Loucy (cell line): ENCODE results near the gene HLA-B.
"Not testable (repeated sequence)": the region's sequence is repeated elsewhere in the genome, so short reads cannot be mapped to it uniquely, and the experiment has no call there.

Experiments used
- H2AFZ ChIP-seq: fragments of 200-600 bp; sonication (generic); 2 replicates; pipeline ENCODE4 v1.6.0; 2016; ENCODE audit warnings: antibody characterized with exemption, mild to moderate bottlenecking, low read length, moderate library complexity
- H3F3A ChIP-seq: fragments of 200-600 bp; 2 replicates; pipeline ENCODE4 v1.6.0; 2016; ENCODE audit warnings: antibody characterized with exemption, low read depth, mild to moderate bottlenecking
- H3K27me3 ChIP-seq: fragments of 200-600 bp; sonication (generic); 2 replicates; pipeline ENCODE4 v1.6.1; 2014; ENCODE audit warnings: low read length, mild to moderate bottlenecking; ENCODE audit not compliant: insufficient read depth, poor library complexity, severe bottlenecking
- H3K36me3 ChIP-seq: fragments of 200-600 bp; sonication (generic); 2 replicates; pipeline ENCODE4 v1.6.1; 2016; ENCODE audit warnings: low read length; ENCODE audit not compliant: insufficient read depth
- H3K4me1 ChIP-seq: fragments of 200-600 bp; sonication (generic); 2 replicates; pipeline ENCODE4 v1.5.1; 2014; ENCODE audit warnings: low read length, mild to moderate bottlenecking; ENCODE audit not compliant: insufficient read depth, poor library complexity, severe bottlenecking
- H3K4me2 ChIP-seq: fragments of 200-600 bp; sonication (generic); 2 replicates; pipeline ENCODE4 v1.6.0; 2014; ENCODE audit warnings: antibody characterized with exemption, low read length, low read depth, mild to moderate bottlenecking; ENCODE audit not compliant: poor library complexity, severe bottlenecking
- H3K4me3 ChIP-seq: fragments of 200-600 bp; sonication (generic); 2 replicates; pipeline ENCODE4 v1.5.1; 2014; ENCODE audit warnings: low read length, mild to moderate bottlenecking, mixed read lengths; ENCODE audit not compliant: poor library complexity, severe bottlenecking
- H3K79me2 ChIP-seq: fragments of 200-600 bp; sonication (generic); 2 replicates; pipeline ENCODE4 v1.6.1; 2014; ENCODE audit warnings: low read length; ENCODE audit not compliant: insufficient read depth
- H3K9ac ChIP-seq: fragments of 200-600 bp; sonication (generic); 2 replicates; pipeline ENCODE4 v1.6.0; 2014; ENCODE audit warnings: mild to moderate bottlenecking, low read depth, low read length, moderate library complexity; ENCODE audit not compliant: poor library complexity, severe bottlenecking
- H3K9me2 ChIP-seq: fragments of 200-600 bp; sonication (generic); replicated peaks from 2 replicates; pipeline ENCODE4 v1.6.1; 2016; ENCODE audit warnings: low read depth, low read length, mixed read lengths
- H3K9me3 ChIP-seq: fragments of 200-600 bp; sonication (generic); 2 replicates; pipeline ENCODE4 v1.6.1; 2014; ENCODE audit warnings: mild to moderate bottlenecking, antibody characterized with exemption, low read length, low read depth; ENCODE audit not compliant: insufficient read depth
- H4K20me1 ChIP-seq: fragments of 200-600 bp; sonication (generic); 2 replicates; pipeline ENCODE4 v1.6.0; 2014; ENCODE audit warnings: antibody characterized with exemption, low read length, mild to moderate bottlenecking; ENCODE audit not compliant: insufficient read depth, poor library complexity, severe bottlenecking
- CTCF ChIP-seq: fragments of 200-600 bp; sonication (generic); conservative IDR thresholded peaks from 2 replicates; pipeline ENCODE4 v1.5.1; 2014; ENCODE audit warnings: mild to moderate bottlenecking, antibody characterized with exemption, low read length
- EZH2phosphoT487 ChIP-seq: fragments of 200-600 bp; IDR thresholded peaks from 2 replicates; pipeline ENCODE4 v1.6.1; 2018; ENCODE audit warnings: antibody characterized with exemption, mild to moderate bottlenecking, moderate library complexity, borderline replicate concordance

HLA-B gene

GRCh38 chr6:31400467-31401289 is 43.7 kb upstream of the HLA-B start:
- peak overlapping the region; percentile 88 for H3K9ac ChIP-seq
- H3K27me3 ChIP-seq: no peaks in the 10 kb centered on the region
- H4K20me1 ChIP-seq: peaks cover 15% of the 10 kb centered on the region
- peaks cover 44% of the 10 kb centered on the region for H3K4me1 ChIP-seq
- 0 out of 2 replicates have a peak, but pooled peaks cover 7% of the 10 kb centered on the region for H3F3A ChIP-seq
- H3K9me3 ChIP-seq: no peaks in the 10 kb centered on the region
- H3K79me2 ChIP-seq: peaks cover 58% of the 10 kb centered on the region
- H3K4me2 ChIP-seq: peak overlapping the region; percentile 88
- no peaks in the 10 kb centered on the region for H3K36me3 ChIP-seq
- TF ChIP-seq CTCF (no peak), EZH2phosphoT487 (no peak)
- peak overlapping the region; percentile 80 for H3K4me3 ChIP-seq
- no peaks in the 10 kb centered on the region for H3K9me2 ChIP-seq
- H2AFZ ChIP-seq: peak overlapping the region; percentile 90

- peak overlapping the region; percentile 88 for H3K4me2 ChIP-seq
- peaks cover 42% of the 10 kb centered on the region for H3K4me1 ChIP-seq
- H2AFZ ChIP-seq: peak overlapping the region; percentile 90
- no peaks in the 10 kb centered on the region for H3K27me3 ChIP-seq
- peak overlapping the region; percentile 88 for H3K9ac ChIP-seq
- no peaks in the 10 kb centered on the region for H3K9me2 ChIP-seq
- H3K79me2 ChIP-seq: peaks cover 53% of the 10 kb centered on the region
- peak overlapping the region; percentile 80 for H3K4me3 ChIP-seq
- 0 out of 2 replicates have a peak, but pooled peaks cover 7% of the 10 kb centered on the region for H3F3A ChIP-seq
- no peaks in the 10 kb centered on the region for H3K9me3 ChIP-seq
- no peaks in the 10 kb centered on the region for H3K36me3 ChIP-seq
- TF ChIP-seq EZH2phosphoT487 (no peak), CTCF (peak; percentile 94)
- H4K20me1 ChIP-seq: peaks cover 15% of the 10 kb centered on the region
Measured at GRCh38 chr6:31399589-31400466, 42.8 kb upstream of the HLA-B start.

GRCh38 chr6:31397901-31398525 is 41.0 kb upstream of the HLA-B start:
- Histone ChIP-seq H3K27me3 (no peaks in the 10 kb centered on the region), H3K4me3 (no peak overlapping the region), H3K36me3 (no peaks in the 10 kb centered on the region), H3F3A (0 out of 2 replicates have a peak, but pooled peaks cover 7% of the 10 kb centered on the region), H4K20me1 (peaks cover 3% of the 10 kb centered on the region), H3K9me3 (no peaks in the 10 kb centered on the region), H3K79me2 (peaks cover 35% of the 10 kb centered on the region; the same call in 1 of the 2 replicates), H3K4me1 (peaks cover 41% of the 10 kb centered on the region), H3K9ac (no peak overlapping the region), H2AFZ (no peak overlapping the region), H3K4me2 (peak overlapping the region; percentile 88), H3K9me2 (no peaks in the 10 kb centered on the region)
- TF ChIP-seq EZH2phosphoT487: no peak
- TF ChIP-seq CTCF: no peak

GRCh38 chr6:31397153-31397499 is 40.1 kb upstream of the HLA-B start:
- H3K27me3 ChIP-seq, H3K4me3 ChIP-seq, H3K36me3 ChIP-seq, H3K9me2 ChIP-seq, H4K20me1 ChIP-seq, H2AFZ ChIP-seq, H3K9me3 ChIP-seq, H3F3A ChIP-seq: not testable (repeated sequence)
- peak overlapping the region; percentile 49 for H3K9ac ChIP-seq
- peak overlapping the region; percentile 70 for H3K4me2 ChIP-seq
- H3K4me1 ChIP-seq: peaks cover 32% of the 10 kb centered on the region
- peaks cover 32% of the 10 kb centered on the region; the same call in 1 of the 2 replicates for H3K79me2 ChIP-seq
